GM10266 (cell line): ENCODE measurements around the gene AAMP.
A peak's percentile ranks its signal among the peaks of the same experiment; 100 is the strongest.
"Not testable (repeated sequence)": the region's sequence is repeated elsewhere in the genome, so short reads cannot be mapped to it uniquely, and the experiment has no call there.

Experiments
- DNase-seq: peaks from one replicate; pipeline ENCODE4 v3.0.0; 2012; ENCODE audit errors: extremely low spot score
- CTCF ChIP-seq: IDR thresholded peaks from 2 replicates; pipeline ENCODE4 v1.5.1; 2012; ENCODE audit warnings: mild to moderate bottlenecking, low read depth; ENCODE audit not compliant: control insufficient read depth, insufficient read depth; ENCODE audit errors: missing control alignments

AAMP gene

GRCh38 chr2:218277921-218278320, 8.0 kb upstream of the AAMP start:
- DNase-seq = no peak
- no peak for TF ChIP-seq CTCF

GRCh38 chr2:218276986-218277755, 7.2 kb upstream of the AAMP start:
- no peak for DNase-seq
- no peak for TF ChIP-seq CTCF

GRCh38 chr2:218275371-218276072, 5.6 kb upstream of the AAMP start:
- no peak for TF ChIP-seq CTCF
- DNase-seq = no peak

- TF ChIP-seq CTCF = no peak
- DNase-seq = no peak
Observed at GRCh38 chr2:218274586-218274985, 4.6 kb upstream of the AAMP start.

GRCh38 chr2:218273908-218274249, 3.9 kb upstream of the AAMP start:
- no peak for TF ChIP-seq CTCF
- no peak for DNase-seq

GRCh38 chr2:218273214-218273907, 3.4 kb upstream of the AAMP start:
- not testable (repeated sequence) for DNase-seq

GRCh38 chr2:218272531-218273212, 2.7 kb upstream of the AAMP start:
- peak; percentile 91 for TF ChIP-seq CTCF
- peak; percentile 63 for DNase-seq
